HCT116 (cell line): ENCODE data around the gene PIKFYVE. TPM values are rescaled to one million over a fixed set of nuclear protein-coding genes. Genes with fewer than 3 reads are reported as not detected.

ENCODE experiments used
- ATAC-seq: fragments of 200-7000 bp; cut with Tn5 transposase; 2 replicates; pipeline ENCODE4 v1.9.1; 2020; ENCODE audit warnings: mild to moderate bottlenecking, moderate library complexity
- BruUV-seq: library from RNA; stranded (reverse); fragments of 400-500 nt; replicated peaks from 2 replicates; lab custom pipeline; 2021; lab: Mats Ljungman, UMichigan
- CTCF ChIA-PET: fragments of 300-600 bp; sonication (Branson Sonifier 250); formaldehyde crosslinking; loops from one replicate; lab custom pipeline; 2021; ENCODE audit warnings: antibody characterized with exemption; lab: Charles Lee
- POLR2A ChIA-PET: fragments of 300-600, 350-600 bp; sonication (Branson Sonifier 250); formaldehyde crosslinking; loops from one replicate; lab custom pipeline; 2021; ENCODE audit warnings: antibody characterized with exemption; lab: Charles Lee
- RAD21 ChIA-PET, 2 experiments: fragments of 300-600 bp; sonication (Branson Sonifier 250); formaldehyde crosslinking; loops; one replicate each; lab custom pipeline; 2023; ENCODE audit warnings: low total read pairs in 2 of 2; ENCODE audit not compliant: uncharacterized antibody in 2 of 2, unreplicated experiment in 2 of 2, low non-redundant PET in 1 of 2; lab: Charles Lee
- DNase-seq: peaks from one replicate; pipeline ENCODE4 v3.0.0-alpha.2; 2010; ENCODE audit warnings: low read depth, low spot score
- H2AFZ ChIP-seq: fragments of 200-600 bp; shearing (Covaris generic), sonication (generic); 2 replicates; pipeline ENCODE4 v1.6.1; 2017; ENCODE audit warnings: low read depth, mixed run types, mixed read lengths, antibody characterized with exemption, low read length; ENCODE audit not compliant: poor library complexity, severe bottlenecking
- H3K27ac ChIP-seq: 2 replicates; pipeline ENCODE4 v1.5.1; 2012; ENCODE audit warnings: low read depth, low read length
- H3K27me3 ChIP-seq: fragments of 200-600 bp; sonication (generic); 2 replicates; pipeline ENCODE4 v1.6.1; 2016; ENCODE audit warnings: mixed run types, low read length, mixed read lengths; ENCODE audit not compliant: insufficient read depth
- H3K36me3 ChIP-seq, 2 experiments: fragments of 200-500 bp in 1 of 2; fragments of 200-600 bp in 1 of 2; sonication (Bioruptor generic) in 1 of 2; sonication (generic) in 1 of 2; 2 replicates each; pipeline versions ENCODE4 v1.5.1 to v1.6.1; 2014 to 2016; ENCODE audit warnings: low read length in 2 of 2, inconsistent platforms in 1 of 2, mixed read lengths in 1 of 2, mixed run types in 1 of 2; ENCODE audit not compliant: insufficient read depth in 2 of 2, control insufficient read depth in 1 of 2
- H3K4me1 ChIP-seq, 2 experiments: fragments of 200-600 bp in 1 of 2; sonication (generic) in 1 of 2; 2 replicates each; pipeline versions ENCODE4 v1.5.1 to v1.6.1; 2012 to 2017; ENCODE audit warnings: low read length in 2 of 2, inconsistent platforms in 1 of 2, mild to moderate bottlenecking in 1 of 2, mixed read lengths in 1 of 2, mixed run types in 1 of 2, moderate library complexity in 1 of 2; ENCODE audit not compliant: insufficient read depth in 2 of 2, control insufficient read depth in 1 of 2
- H3K4me2 ChIP-seq: fragments of 200-600 bp; sonication (generic); 2 replicates; pipeline ENCODE4 v1.6.1; 2017; ENCODE audit warnings: mixed run types, low read length, mixed read lengths
- H3K4me3 ChIP-seq, 2 experiments: fragments of 200-600 bp in 1 of 2; sonication (generic) in 1 of 2; replicated peaks in 1 of 2; 2 replicates each; pipeline ENCODE4 v1.5.1; 2011 to 2016; ENCODE audit warnings: low read length in 2 of 2, control low read depth in 1 of 2, low read depth in 1 of 2, mild to moderate bottlenecking in 1 of 2, mixed read lengths in 1 of 2, mixed run types in 1 of 2
- H3K79me2 ChIP-seq: fragments of 200-600 bp; sonication (generic); 2 replicates; pipeline ENCODE4 v1.6.1; 2017; ENCODE audit warnings: mild to moderate bottlenecking, mixed run types, low read length, moderate library complexity, mixed read lengths; ENCODE audit not compliant: insufficient read depth
- H3K9ac ChIP-seq: fragments of 200-600 bp; sonication (generic); 2 replicates; pipeline ENCODE4 v1.6.1; 2016; ENCODE audit warnings: low read length, mixed read lengths
- H3K9me2 ChIP-seq: fragments of 200-600 bp; sonication (generic), shearing (Covaris generic); 2 replicates; pipeline ENCODE4 v1.6.1; 2017; ENCODE audit warnings: mixed run types, mild to moderate bottlenecking, moderate library complexity; ENCODE audit not compliant: insufficient read depth
- H3K9me3 ChIP-seq, 2 experiments: fragments of 200-500 bp in 1 of 2; fragments of 200-600 bp in 1 of 2; sonication (Bioruptor generic) in 1 of 2; sonication (generic) in 1 of 2; 2 replicates each; pipeline ENCODE4 v1.6.1; 2014 to 2017; ENCODE audit warnings: low read length in 2 of 2, mixed read lengths in 2 of 2, inconsistent platforms in 1 of 2, low read depth in 1 of 2, mild to moderate bottlenecking in 1 of 2, mixed run types in 1 of 2, moderate library complexity in 1 of 2; ENCODE audit not compliant: control insufficient read depth in 1 of 2, insufficient read depth in 1 of 2
- H4K20me1 ChIP-seq: fragments of 200-600 bp; sonication (generic), shearing (Covaris generic); 2 replicates; pipeline ENCODE4 v1.6.1; 2017; ENCODE audit warnings: mixed run types, mild to moderate bottlenecking, moderate library complexity; ENCODE audit not compliant: insufficient read depth
- CBX3 ChIP-seq: IDR thresholded peaks from 2 replicates; pipeline ENCODE4 v1.6.1; 2012; ENCODE audit warnings: low read depth
- CEBPB ChIP-seq: IDR thresholded peaks from 2 replicates; pipeline ENCODE4 v1.6.1; 2012; ENCODE audit warnings: low read depth
- ELF1 ChIP-seq: IDR thresholded peaks from 2 replicates; pipeline ENCODE4 v1.6.1; 2012; ENCODE audit warnings: low read depth, borderline replicate concordance
- EZH2 ChIP-seq: fragments of 200-600 bp; sonication (generic); IDR thresholded peaks from 2 replicates; pipeline ENCODE4 v1.6.1; 2017; ENCODE audit warnings: antibody characterized with exemption, mixed run types
- EZH2phosphoT487 ChIP-seq: fragments of 200-600 bp; IDR thresholded peaks from 2 replicates; pipeline ENCODE4 v1.6.1; 2018; ENCODE audit warnings: antibody characterized with exemption, borderline replicate concordance
- POLR2A ChIP-seq: IDR thresholded peaks from 2 replicates; pipeline ENCODE4 v1.7.0; 2011; ENCODE audit warnings: borderline replicate concordance; ENCODE audit not compliant: insufficient read depth, insufficient read length; ENCODE audit errors: extremely low read depth
- POLR2AphosphoS5 ChIP-seq: IDR thresholded peaks from 2 replicates; pipeline ENCODE4 v1.6.1; 2011; ENCODE audit warnings: mild to moderate bottlenecking, low read depth, low read length, moderate library complexity
- RAD21 ChIP-seq: IDR thresholded peaks from 2 replicates; pipeline ENCODE4 v1.6.1; 2012; ENCODE audit warnings: low read depth, mild to moderate bottlenecking
- REST ChIP-seq: IDR thresholded peaks from 2 replicates; pipeline ENCODE4 v1.6.1; 2012; ENCODE audit warnings: low read depth
- SIN3A ChIP-seq: IDR thresholded peaks from 2 replicates; pipeline ENCODE4 v1.6.1; 2012; ENCODE audit warnings: low read depth
- SP1 ChIP-seq: IDR thresholded peaks from 2 replicates; pipeline ENCODE4 v1.6.1; 2012; ENCODE audit warnings: low read depth
- SRF ChIP-seq: IDR thresholded peaks from 2 replicates; pipeline ENCODE4 v1.6.1; 2012; ENCODE audit warnings: low read depth
- TCF7L2 ChIP-seq: IDR thresholded peaks from 2 replicates; pipeline ENCODE4 v1.7.0; 2011; ENCODE audit warnings: borderline replicate concordance, inconsistent platforms; ENCODE audit not compliant: insufficient read depth, insufficient read length; ENCODE audit errors: extremely low read depth
- ZFX ChIP-seq: fragments of 450-650 bp; IDR thresholded peaks from 2 replicates; pipeline ENCODE4 v1.6.1; 2017
- ZNF274 ChIP-seq: fragments of 200-500 bp; sonication (Bioruptor generic); IDR thresholded peaks from 2 replicates; pipeline ENCODE4 v1.6.1; 2014; ENCODE audit warnings: mild to moderate bottlenecking, low read depth, low read length, inconsistent platforms
- intact Hi-C: fragments of 100-400 bp; cut with micrococcal nuclease; formaldehyde crosslinking; loops from 2 replicates; pipeline ENCODE4 v1.10.0; 2022
- total RNA-seq: library from RNA; stranded (reverse); gene quantifications from one replicate; pipeline ENCODE4 v1.2.1, GENCODE V29; 2021; ENCODE audit not compliant: unreplicated experiment
- TF ChIP-seq, protein P1 (sequence below): IDR thresholded peaks from 2 replicates; pipeline ENCODE4 v1.6.1; 2012
- TF ChIP-seq, protein P2 (sequence below), 3 experiments: fragments of 200-600 bp in 1 of 3; sonication (generic) in 1 of 3; IDR thresholded peaks in 2 of 3; conservative IDR thresholded peaks in 1 of 3; 2 replicates each; pipeline ENCODE4 v1.5.1; 2012 to 2017; ENCODE audit warnings: low read depth in 2 of 3, low read length in 2 of 3, antibody characterized with exemption in 1 of 3, borderline replicate concordance in 1 of 3, control low read depth in 1 of 3, mild to moderate bottlenecking in 1 of 3, mixed read lengths in 1 of 3, mixed run types in 1 of 3, moderate library complexity in 1 of 3; ENCODE audit not compliant: insufficient read depth in 1 of 3
- TF ChIP-seq, protein P3 (sequence below): IDR thresholded peaks from 2 replicates; pipeline ENCODE4 v1.6.1; 2012

Gene PIKFYVE
- total RNA-seq, 1 experiment from 2014 or later, result 21.8 TPM

DNA sequence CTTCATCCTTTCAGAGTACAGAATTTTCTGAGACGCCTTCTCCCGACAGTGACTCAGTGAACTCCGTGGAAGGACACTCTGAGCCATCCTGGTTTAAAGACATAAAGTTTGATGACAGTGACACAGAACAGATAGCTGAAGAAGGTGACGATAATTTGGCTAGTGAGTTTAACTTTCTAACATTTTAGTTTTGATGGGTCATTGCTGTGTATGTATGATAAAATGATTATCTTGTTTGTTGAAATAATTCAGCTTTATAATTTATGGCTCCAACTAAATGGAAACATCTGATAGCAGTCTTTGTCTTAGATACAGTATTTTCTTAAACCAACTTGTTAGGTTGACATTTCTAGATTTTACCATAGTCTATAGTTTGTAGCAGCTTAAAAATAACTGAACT is 38.1 kb downstream of the PIKFYVE start:
- no peaks in the 10 kb centered on the region for H3K9me2 ChIP-seq
- no peak overlapping the region for H2AFZ ChIP-seq
- no peak overlapping the region for H3K4me2 ChIP-seq
- no peak for ATAC-seq
- RAD21 ChIA-PET, result no interaction called here
- TF ChIP-seq EZH2phosphoT487 (no peak), SRF (no peak), REST (no peak), ELF1 (no peak), ZNF274 (no peak), POLR2A (no peak), SP1 (no peak), TCF7L2 (no peak), ZFX (no peak), CBX3 (no peak), POLR2AphosphoS5 (no peak), EZH2 (no peak), SIN3A (no peak), CEBPB (no peak), RAD21 (no peak)
- TF ChIP-seq, protein P1, sequence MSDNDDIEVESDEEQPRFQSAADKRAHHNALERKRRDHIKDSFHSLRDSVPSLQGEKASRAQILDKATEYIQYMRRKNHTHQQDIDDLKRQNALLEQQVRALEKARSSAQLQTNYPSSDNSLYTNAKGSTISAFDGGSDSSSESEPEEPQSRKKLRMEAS, result no peak
- TF ChIP-seq, protein P2, sequence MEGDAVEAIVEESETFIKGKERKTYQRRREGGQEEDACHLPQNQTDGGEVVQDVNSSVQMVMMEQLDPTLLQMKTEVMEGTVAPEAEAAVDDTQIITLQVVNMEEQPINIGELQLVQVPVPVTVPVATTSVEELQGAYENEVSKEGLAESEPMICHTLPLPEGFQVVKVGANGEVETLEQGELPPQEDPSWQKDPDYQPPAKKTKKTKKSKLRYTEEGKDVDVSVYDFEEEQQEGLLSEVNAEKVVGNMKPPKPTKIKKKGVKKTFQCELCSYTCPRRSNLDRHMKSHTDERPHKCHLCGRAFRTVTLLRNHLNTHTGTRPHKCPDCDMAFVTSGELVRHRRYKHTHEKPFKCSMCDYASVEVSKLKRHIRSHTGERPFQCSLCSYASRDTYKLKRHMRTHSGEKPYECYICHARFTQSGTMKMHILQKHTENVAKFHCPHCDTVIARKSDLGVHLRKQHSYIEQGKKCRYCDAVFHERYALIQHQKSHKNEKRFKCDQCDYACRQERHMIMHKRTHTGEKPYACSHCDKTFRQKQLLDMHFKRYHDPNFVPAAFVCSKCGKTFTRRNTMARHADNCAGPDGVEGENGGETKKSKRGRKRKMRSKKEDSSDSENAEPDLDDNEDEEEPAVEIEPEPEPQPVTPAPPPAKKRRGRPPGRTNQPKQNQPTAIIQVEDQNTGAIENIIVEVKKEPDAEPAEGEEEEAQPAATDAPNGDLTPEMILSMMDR (IDR thresholded peaks at IDR 0.05 in 2 of 3, conservative IDR thresholded peaks at IDR 0.05 in 1 of 3; ENCODE audit: borderline replicate concordance in 1 of 3, insufficient read depth in 1 of 3, low read depth in 2 of 3, low read length in 2 of 3), result no peak
- TF ChIP-seq, protein P3, sequence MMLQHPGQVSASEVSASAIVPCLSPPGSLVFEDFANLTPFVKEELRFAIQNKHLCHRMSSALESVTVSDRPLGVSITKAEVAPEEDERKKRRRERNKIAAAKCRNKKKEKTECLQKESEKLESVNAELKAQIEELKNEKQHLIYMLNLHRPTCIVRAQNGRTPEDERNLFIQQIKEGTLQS, result no peak
- H3K9ac ChIP-seq, result no peak overlapping the region
- no peaks in the 10 kb centered on the region for H3K4me1 ChIP-seq
- BruUV-seq, result no TSS peak
- POLR2A ChIA-PET, result no interaction called here
- no peak overlapping the region for H3K27ac ChIP-seq
- no peaks in the 10 kb centered on the region for H4K20me1 ChIP-seq
- intact Hi-C loops, result no loop called here
- no peak overlapping the region for H3K4me3 ChIP-seq
- no peaks in the 10 kb centered on the region for H3K27me3 ChIP-seq
- peaks cover 0 to 21% of the 10 kb centered on the region in 2 experiments; a peak in 2 of 4 replicates for H3K36me3 ChIP-seq
- CTCF ChIA-PET, result no interaction called here
- no peak for DNase-seq
- no peaks in the 10 kb centered on the region for H3K9me3 ChIP-seq
- no peaks in the 10 kb centered on the region for H3K79me2 ChIP-seq
